Sigmoid colon (tissue), 4 donors: Measurements from ENCODE around the gene WNT6.

Source experiments
- POLR2A ChIP-seq, 2 donors: fragments of 450-650 bp; IDR thresholded peaks; one replicate each; pipeline ENCODE4 v1.6.1; 2016; ENCODE audit warnings: antibody characterized with exemption in 2 of 2, mild to moderate bottlenecking in 2 of 2, moderate library complexity in 2 of 2
- POLR2AphosphoS5 ChIP-seq, 4 donors: sonication (generic); formaldehyde crosslinking; IDR thresholded peaks; one replicate each; pipeline ENCODE4 v1.6.1; 2017; ENCODE audit warnings: antibody characterized with exemption in 4 of 4
- TF ChIP-seq, protein P1 (sequence below), 4 experiments: fragments of 450-650 bp in 3 of 4; fragments of 200-600 bp in 1 of 4; IDR thresholded peaks; one replicate each; pipeline ENCODE4 v1.5.1; 2016 to 2019; ENCODE audit warnings: antibody characterized with exemption in 4 of 4, mild to moderate bottlenecking in 3 of 4, moderate library complexity in 2 of 4

DNA sequence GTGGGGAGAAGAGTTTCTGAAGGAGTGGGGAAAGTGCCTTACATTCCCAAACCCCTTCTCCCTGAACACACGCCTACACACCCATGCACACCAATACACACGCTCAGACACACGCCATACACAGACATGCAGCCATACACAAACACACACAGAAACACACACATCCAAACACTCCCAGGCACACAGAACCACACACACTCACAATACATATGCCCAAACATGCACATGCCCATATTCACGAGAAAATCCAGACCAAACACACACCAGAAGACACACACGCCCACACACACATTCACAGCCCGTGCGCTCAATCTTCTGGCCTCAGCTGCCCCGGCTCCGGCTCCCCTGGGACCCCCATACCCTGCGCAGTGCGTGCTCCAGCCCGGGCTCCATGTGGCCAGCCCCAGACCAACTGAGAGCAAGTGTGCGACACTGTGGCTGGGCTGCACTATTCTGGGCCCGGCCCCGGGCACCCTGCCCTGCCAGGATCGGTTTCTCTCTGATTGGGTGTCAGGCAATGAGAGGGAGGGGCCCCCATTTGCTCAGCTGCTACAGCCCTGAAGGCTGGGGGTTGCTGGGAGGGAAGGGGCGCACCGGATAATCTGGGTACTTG is 28.1 kb upstream of the WNT6 start, which contains the start of gene PRKAG3:
- TF ChIP-seq POLR2AphosphoS5 (IDR thresholded peaks at IDR 0.05) (no peak), POLR2A (IDR thresholded peaks at IDR 0.05) (no peak)
- TF ChIP-seq, protein P1, sequence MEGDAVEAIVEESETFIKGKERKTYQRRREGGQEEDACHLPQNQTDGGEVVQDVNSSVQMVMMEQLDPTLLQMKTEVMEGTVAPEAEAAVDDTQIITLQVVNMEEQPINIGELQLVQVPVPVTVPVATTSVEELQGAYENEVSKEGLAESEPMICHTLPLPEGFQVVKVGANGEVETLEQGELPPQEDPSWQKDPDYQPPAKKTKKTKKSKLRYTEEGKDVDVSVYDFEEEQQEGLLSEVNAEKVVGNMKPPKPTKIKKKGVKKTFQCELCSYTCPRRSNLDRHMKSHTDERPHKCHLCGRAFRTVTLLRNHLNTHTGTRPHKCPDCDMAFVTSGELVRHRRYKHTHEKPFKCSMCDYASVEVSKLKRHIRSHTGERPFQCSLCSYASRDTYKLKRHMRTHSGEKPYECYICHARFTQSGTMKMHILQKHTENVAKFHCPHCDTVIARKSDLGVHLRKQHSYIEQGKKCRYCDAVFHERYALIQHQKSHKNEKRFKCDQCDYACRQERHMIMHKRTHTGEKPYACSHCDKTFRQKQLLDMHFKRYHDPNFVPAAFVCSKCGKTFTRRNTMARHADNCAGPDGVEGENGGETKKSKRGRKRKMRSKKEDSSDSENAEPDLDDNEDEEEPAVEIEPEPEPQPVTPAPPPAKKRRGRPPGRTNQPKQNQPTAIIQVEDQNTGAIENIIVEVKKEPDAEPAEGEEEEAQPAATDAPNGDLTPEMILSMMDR (IDR thresholded peaks at IDR 0.05) = no peak
